Measurements from ENCODE around the gene PRKG2.

The PRKG2 gene

GRCh38 chr4:81153714-81154323 is 61.2 kb downstream of the PRKG2 start:
- DNase-seq = peak; percentile 21

DNA sequence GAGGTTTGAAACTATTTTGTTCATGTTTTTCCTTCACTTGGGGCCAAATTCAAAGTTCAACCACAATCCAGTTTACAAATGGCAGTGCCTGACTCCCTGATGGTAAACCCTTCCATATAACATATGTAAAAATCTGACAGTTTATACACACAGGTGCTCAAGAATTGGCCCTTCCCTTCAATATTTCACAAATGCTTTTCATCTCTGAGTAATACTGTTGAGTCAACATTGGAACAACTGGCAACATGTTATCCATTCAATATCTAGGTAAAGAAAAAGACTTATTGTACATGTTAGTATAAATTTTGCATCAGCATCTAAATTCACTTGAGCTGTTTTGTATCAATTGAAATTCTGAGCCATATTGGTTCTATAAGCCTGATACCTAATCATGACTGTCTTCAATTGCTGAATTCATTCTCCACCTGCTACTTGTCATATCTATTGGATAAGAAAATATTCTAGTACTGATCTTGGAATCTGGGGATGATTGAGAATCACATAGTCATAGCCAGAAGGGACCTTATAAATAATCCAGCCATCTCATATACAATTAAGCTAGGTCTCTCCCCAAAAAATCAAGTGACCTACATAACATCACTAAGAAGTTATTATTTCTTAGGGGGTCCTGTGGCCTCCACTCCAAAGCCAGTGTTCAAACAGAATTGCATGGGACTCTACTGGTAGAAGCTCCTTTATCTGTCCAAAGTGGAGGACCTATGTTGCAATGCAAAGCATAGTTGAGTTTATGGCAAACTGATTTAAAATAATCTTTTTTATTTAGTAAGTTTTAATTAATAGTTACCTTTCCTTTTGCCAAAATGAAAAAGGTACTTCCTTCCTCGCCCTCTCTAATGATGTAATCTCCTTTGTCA is 61.9 kb downstream of the PRKG2 start:
- no peak for DNase-seq

GRCh38 chr4:81149976-81150375 is 65.0 kb downstream of the PRKG2 start:
- DNase-seq = no peak

GRCh38 chr4:81148576-81148975 is 66.4 kb downstream of the PRKG2 start:
- DNase-seq = no peak

DNA sequence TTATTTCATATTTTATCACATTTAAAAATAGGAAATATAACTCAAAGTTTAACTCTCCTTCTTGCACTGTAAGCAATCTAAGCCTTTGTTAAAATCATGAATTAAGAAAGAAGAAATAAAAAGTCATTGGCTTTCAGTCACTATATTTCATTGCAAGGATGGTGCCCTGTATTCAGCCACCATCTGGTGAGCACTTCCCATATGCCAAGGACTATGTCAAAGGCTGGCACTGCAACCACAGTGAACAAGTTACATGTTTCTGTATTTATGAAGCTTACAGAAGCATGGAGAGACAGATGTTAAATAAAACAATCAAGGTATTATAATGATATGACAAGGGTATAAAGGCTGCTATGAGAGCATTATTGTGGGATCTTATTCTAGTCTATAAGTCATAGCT is 68.6 kb downstream of the PRKG2 start:
- DNase-seq = peak; percentile 6

- no peak for DNase-seq
Observed at GRCh38 chr4:81143183-81143582, 71.8 kb downstream of the PRKG2 start.

GRCh38 chr4:81142744-81143143 is 72.3 kb downstream of the PRKG2 start:
- no peak for DNase-seq

- no peak for DNase-seq
Observed at GRCh38 chr4:81137894-81138293, 77.1 kb downstream of the PRKG2 start.

GRCh38 chr4:81137446-81137845 is 77.6 kb downstream of the PRKG2 start:
- no peak for DNase-seq

DNA sequence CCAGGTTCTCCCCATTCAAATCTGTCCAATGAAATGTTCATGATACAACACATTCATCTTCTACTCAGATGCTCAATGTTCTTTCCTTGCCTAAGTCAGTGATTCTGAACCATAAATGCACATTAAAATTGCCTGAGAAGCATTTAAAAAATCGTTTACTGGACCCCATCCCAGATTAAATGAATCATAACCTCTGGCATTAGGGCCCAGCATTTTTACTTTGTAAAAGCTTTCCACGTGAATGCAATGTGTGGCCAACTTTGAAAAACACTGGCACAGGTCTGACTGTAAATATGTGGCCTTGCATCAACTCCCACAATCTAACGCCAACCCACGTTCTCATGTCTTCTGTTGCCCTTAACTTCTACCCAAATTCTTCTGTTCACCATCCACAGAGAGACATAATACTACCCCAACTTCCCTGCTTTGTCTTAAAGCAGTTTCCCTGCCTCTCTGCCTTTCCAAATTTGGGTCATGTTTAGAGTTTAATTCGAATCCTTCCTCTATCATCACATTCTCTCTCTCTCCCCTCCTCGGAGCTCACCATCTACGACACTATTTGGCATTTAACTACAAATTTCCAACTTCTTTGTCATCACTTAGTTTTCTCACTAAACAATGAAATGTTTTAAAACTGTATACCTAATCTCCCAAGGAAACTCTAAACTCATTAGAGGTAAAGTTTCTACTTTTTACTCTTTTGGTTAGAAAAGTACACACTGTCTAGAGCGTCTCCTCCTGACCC is 78.7 kb downstream of the PRKG2 start:
- no peak for DNase-seq

DNA sequence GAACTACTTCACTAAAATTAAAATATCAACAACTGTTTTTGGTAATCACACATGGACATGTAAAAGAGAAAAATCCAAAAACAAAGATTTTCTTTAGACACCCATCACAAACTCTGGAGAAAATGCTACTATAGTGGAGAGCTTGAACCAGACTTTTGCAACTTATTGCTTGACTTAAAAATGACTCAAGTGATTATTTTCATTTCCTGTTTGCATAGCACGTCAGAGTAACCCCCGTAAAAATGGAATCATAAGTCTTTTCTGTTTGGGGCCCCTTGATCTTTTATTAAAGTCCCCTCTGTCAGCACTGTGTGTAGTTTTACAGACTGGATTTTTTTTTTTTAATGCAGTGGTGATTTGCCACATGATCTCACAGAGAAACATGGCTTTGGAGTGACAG is 79.5 kb downstream of the PRKG2 start:
- no peak for DNase-seq

DNA sequence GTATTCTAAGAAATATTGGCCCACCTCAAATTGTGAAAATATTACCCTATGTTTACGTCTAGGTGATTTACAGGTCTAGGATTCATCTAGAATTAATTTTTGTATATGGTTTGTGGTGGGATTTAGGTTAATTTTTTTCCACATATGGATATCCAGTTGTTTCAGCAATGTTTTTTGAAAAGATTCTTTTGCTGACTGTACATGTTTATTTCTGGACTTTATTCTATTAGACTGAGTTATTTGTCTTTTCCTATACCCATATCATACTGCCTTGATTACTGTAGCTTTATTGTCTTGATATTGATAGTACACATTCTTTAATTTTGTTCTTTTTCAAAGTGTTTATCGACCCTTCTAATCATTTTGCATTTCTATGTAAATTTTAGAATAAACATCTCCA is 83.5 kb downstream of the PRKG2 start:
- DNase-seq = no peak

DNA sequence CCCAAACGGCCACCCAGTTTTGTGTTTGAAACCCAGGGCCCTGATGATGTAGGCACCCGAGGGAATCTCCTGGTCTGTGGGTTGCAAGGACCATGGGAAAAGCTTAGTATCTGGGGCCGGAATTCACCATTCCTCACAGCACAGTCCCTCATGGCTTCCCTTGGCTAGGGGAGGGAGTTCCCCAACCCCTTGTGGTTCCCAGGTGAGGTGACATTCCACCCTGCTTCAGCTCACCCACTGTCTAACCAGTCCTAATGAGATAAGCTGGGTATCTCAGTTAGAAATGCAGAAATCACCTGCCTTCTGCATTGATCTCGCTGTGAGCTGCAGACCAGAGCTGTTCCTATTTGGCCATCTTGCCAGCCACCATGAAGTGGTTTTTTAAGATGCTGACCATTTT is 84.0 kb downstream of the PRKG2 start:
- DNase-seq = no peak

DNA sequence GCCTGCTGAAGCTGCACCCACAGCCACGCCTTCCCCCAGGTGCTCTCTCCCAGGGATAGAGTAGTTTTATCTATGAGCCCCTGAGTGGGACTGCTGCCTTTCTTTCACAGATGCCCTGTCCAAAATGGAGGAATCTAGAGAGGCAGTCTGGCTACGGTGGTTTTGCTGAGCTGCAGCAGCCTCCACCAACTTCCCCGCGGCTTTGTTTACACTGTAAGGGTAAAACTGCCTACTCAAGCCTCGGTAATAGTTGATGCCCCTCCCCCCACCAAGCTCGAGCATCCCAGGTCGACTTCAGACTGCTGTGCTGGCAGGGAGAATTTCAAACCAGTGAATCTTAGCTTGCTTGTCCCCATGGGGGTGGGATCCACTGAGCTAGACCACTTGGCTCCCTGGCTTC is 84.5 kb downstream of the PRKG2 start:
- DNase-seq = no peak

GRCh38 chr4:81120055-81120454 is 95.0 kb downstream of the PRKG2 start:
- DNase-seq = no peak

DNA sequence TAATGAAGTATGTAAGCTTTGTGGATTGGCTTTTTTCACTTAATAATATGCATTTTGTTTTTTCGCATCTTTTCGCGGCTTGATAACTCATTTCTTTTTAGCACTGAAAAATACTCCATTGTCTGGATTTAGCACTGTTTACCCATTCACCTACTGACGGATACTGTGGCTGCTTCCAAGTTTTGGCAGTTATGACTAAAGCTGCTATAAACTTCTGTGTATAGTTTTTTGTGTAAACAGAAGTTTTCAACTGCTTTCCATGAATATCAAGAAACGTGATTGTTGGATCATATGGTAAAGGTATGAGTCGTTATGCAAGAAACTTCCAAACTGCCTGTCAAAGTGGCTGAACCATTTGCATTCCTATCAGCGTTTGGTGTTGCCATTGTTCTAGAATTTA is 96.9 kb downstream of the PRKG2 start:
- DNase-seq = no peak

DNA sequence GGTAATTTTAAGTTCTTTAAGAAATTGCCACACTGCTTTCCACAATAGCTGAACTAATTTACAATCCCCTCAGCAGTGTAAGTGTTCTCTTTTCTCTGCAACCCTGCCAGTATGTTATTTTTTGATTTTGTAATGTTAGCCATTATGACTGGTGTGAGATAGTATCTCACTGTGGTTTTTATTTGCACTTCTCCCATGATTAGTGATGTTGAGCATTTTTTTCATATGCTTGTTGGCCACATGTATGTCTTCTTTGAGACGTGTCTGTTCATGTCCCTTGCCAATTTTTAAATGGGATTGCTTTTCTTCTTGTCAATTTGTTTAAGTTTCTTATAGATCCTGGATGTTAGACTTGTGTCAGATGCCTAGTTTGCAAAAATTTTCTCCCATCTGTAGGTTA is 98.5 kb downstream of the PRKG2 start:
- DNase-seq = no peak

DNA sequence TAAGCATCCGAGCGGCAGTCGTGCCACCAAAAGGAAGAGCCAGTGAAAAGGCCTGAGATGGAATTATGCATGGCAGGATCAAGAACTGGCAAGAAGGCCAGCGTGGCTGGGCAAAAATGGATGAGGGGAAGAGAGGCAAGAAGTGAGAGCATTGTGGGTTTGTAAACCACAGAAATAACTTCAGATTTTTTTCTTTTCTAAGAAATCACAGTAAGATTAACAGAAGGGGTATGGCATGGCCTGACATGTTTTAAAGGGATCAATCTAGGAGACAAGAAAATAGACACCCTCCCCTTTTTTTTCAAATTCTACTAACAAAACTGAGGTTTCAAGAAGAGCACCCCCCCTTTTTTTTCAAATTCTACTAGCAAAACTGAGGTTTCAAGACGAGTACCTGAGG is 102.0 kb downstream of the PRKG2 start:
- no peak for DNase-seq

- DNase-seq = no peak
Observed at GRCh38 chr4:81109356-81109755, 105.7 kb downstream of the PRKG2 start.

GRCh38 chr4:81106150-81106549 is 108.9 kb downstream of the PRKG2 start:
- no peak for DNase-seq

DNA sequence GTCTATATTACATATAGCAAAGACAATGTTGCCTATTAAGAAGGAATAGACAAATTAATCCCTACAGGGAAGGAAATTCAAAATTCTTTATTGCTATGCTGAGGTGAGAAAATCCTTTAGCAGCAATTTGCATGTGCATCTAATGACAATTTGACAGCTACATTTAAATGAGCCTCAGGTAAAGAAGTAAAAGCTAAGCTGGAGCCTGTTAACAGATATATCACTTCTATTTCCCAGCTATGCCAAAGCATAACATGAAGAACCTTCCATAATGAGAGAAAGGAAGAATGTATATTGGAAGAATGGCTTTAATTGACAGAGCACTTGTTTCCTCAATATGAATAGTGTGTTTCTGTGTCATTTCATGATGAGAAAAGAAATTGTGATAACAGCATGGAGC is 112.9 kb downstream of the PRKG2 start:
- DNase-seq = no peak

GRCh38 chr4:81096566-81096965 is 118.5 kb downstream of the PRKG2 start:
- DNase-seq = no peak

DNA sequence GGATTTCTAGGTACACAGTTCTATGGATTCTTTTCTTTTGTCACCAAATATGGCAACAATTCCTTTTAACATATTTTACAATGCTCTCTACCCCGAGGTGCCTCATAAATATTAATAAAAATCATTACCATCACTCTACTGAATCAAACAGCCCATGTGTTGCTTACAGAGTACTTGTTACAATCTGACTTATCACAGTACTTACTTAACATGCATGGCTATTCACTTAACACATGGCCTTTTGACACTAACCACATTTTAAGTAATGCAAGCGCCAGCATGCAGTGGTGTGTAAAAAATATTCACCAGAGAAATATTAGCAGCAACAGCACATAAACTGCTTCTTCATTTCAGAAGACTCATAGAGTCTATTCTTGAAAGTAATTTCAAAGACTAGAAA is 119.6 kb downstream of the PRKG2 start:
- DNase-seq = no peak
